ENCODE data around the gene DLST. TPM values are rescaled to one million over a fixed set of nuclear protein-coding genes. Genes with fewer than 3 reads are reported as not detected.

Gene DLST
- total RNA-seq, 1 donor from 2014 or later, result 58.6 TPM

DNA sequence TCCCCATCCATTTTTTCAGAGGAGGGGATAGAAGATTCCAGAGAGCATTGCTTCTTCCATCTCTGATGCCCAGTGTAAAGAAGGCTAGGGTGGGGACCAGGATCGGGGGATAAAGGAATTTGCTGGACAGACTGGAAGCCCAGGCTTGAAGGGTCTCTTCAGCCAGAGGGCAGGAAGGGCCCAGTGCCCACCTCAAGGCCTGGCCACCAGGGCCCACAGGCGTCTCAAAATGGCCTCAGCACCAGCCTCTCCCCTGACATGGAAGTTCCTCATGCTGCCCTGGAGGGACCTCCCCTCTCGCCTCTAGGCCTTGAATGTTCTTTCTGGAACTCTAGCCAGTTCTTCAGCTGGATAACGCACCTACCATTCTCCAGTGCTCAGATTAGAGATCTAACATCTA lies 38.6 kb downstream of the DLST start:
- TF ChIP-seq, protein P1, sequence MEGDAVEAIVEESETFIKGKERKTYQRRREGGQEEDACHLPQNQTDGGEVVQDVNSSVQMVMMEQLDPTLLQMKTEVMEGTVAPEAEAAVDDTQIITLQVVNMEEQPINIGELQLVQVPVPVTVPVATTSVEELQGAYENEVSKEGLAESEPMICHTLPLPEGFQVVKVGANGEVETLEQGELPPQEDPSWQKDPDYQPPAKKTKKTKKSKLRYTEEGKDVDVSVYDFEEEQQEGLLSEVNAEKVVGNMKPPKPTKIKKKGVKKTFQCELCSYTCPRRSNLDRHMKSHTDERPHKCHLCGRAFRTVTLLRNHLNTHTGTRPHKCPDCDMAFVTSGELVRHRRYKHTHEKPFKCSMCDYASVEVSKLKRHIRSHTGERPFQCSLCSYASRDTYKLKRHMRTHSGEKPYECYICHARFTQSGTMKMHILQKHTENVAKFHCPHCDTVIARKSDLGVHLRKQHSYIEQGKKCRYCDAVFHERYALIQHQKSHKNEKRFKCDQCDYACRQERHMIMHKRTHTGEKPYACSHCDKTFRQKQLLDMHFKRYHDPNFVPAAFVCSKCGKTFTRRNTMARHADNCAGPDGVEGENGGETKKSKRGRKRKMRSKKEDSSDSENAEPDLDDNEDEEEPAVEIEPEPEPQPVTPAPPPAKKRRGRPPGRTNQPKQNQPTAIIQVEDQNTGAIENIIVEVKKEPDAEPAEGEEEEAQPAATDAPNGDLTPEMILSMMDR (conservative IDR thresholded peaks at IDR 0.05; ENCODE audit: low read depth, low read length), result no peak
- H3K4me3 ChIP-seq (ENCODE audit: low read depth, low read length), result no peak overlapping the region
- no peak for DNase-seq (ENCODE audit: low read depth)

DNA sequence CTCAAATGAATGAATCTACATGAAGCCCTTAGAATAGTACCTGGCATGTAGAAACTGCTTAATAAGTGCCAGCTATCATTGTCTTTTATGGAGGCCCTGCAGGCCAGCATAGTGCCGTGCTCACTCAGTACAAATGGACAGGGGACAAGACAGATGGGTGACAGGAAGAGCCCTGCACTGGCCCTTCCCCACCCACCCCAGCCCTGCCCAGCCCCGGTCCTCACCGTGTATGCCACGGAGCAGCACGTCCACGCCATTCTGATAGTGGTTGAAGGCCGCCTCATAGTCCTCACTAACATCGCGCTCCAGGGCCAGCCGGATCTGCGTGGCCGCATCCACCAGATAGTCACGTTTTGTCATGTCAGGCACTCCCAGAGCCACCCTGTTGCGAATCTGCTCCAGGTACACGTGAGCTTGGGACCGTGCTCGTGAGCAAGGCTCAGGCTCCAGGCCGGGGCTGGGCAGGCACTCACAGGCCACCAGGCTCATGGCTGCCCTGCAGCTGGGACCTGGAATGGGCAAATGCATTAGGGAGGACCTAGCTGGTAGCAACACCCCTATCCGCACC lies 39.4 kb downstream of the DLST start:
- TF ChIP-seq, protein P1 (conservative IDR thresholded peaks at IDR 0.05; ENCODE audit: low read depth, low read length), result no peak
- no peak overlapping the region for H3K4me3 ChIP-seq (ENCODE audit: low read depth, low read length)
- DNase-seq (ENCODE audit: low read depth), result no peak

DNA sequence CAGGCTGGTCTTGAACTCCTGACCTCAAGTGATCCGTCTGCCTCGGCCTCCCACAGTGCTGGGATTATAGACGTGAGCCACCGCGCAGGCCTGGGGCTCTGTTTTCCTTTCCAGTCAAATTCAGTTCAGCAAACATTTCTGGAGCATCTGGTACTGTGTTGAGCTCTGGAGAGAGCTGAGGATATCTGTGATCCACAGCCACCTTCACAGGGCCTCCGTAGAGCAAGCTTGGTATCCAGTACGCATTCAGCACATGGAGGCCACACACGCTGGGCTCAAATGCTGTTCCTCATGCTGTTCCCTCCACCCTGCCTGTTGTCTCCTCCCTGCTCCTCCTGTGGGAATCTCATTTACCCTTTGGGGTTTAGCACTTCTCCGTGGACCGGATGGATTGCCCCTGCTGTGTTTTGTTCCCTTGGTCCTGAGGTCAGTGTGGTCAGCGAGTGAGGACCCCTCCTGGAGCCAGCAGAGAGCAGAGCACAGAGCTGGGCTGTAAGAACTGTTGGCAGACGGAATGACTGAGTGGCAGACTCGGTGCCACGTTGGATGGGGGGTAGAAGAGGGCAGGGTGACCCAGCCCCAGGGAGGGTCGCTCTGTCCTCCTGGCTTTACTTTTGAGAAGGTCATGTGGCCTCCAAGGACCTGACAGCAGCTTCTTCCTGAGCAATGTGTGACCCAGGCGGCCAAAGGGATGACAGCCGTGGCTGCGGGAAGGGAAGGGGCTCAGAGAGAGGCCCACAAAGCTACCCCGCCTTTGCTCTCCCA lies 40.5 kb downstream of the DLST start:
- TF ChIP-seq, protein P1 (conservative IDR thresholded peaks at IDR 0.05; ENCODE audit: low read depth, low read length), result no peak
- H3K4me3 ChIP-seq (ENCODE audit: low read depth, low read length), result peak overlapping the region; percentile 75

DNA sequence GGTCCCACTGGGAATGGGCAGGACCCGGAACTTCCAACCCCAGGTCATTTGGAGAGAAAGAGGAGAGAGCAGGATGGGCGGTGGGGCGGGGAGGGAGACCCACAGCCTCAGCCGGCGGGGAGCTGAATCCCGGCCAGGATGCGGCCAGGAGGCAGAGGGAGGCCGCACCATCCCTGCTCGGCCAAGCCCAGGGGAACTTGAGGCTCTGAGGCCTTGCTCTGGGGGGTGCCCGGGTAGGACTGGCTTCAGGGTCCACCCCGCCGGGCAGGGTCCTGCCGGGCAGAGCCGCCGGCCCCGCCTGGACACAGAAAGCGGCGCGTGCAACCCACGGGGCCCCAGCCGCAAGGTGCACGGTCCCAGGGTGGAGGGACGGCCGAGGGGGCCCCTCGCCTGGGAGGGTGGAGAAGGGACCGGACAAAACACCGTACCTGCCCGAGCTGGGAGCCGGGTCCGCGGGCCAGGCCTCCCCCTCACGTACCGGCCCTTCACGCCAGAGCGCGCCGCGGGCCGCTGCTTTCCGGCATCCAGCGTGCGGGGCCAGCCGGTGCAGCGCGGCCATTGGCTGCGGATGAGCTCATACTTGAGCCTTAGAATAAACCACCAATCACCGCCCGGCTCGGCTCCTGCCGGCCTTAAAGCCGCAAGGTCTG lies 41.2 kb downstream of the DLST start, which contains the start of gene RPS6KL1:
RPS6KL1 (minus strand) TSS at position 509 of the 650 bp plus-strand sequence. CDS start 1,719 bp downstream, outside the sequence.
- TF ChIP-seq, protein P1 (conservative IDR thresholded peaks at IDR 0.05; ENCODE audit: low read depth, low read length), result no peak
- no peak for DNase-seq (ENCODE audit: low read depth)
- H3K4me3 ChIP-seq (ENCODE audit: low read depth, low read length), result peak within 1 kb of the TSS; percentile 75

More for the DNA sequence above, 40.5 kb downstream of the DLST start:
- DNase-seq (ENCODE audit: low read depth), result no peak

DNA sequence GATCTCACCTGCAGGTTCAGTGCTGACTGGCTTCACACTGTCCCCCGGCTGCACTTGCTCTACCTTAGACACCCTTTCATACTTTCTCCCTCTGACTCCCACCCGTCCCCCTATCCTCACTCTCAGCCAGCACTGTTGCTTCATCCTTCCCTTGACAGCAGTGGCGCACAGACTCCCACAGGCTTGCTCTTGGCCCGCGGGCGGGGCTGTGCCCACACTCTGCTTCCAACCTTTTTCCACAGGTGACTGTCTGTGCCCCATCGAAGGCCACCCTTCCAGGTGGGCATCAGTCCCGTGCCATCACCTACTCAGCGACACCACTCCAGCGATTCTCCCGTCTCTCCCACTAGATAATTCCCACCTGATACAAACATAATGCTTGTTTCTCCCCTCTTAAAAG lies 42.3 kb downstream of the DLST start:
- TF ChIP-seq, protein P1 (conservative IDR thresholded peaks at IDR 0.05; ENCODE audit: low read depth, low read length), result no peak
- H3K4me3 ChIP-seq (ENCODE audit: low read depth, low read length), result no peak overlapping the region
- DNase-seq (ENCODE audit: low read depth), result no peak

DNA sequence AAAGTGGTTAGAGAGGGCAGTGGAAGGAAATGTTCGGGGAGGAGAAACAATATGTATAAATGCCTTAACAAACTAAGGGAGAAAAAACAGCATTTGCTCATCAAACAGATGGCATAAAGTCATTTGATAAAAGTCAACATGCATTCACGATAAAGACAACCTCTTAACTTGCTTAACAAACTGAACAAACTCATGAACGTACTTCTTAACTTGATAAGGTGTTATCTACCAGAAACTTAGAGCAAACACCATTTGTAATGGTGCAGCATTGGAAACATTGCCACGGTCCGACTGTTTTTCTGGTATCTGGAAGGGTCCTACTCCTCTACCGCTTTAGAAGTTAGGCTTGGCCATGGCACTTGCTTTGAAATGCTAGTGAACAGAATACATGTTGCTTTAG lies 45.5 kb downstream of the DLST start:
- no peak for DNase-seq (ENCODE audit: low read depth)
- H3K4me3 ChIP-seq (ENCODE audit: low read depth, low read length), result no peak overlapping the region
- TF ChIP-seq, protein P1 (conservative IDR thresholded peaks at IDR 0.05; ENCODE audit: low read depth, low read length), result no peak
